GM19240 (cell line): ENCODE data around the gene SP3.
"Not testable (repeated sequence)": the region's sequence is repeated elsewhere in the genome, so short reads cannot be mapped to it uniquely, and the experiment has no call there.

Experiments
- DNase-seq: peaks from one replicate; pipeline ENCODE4 v3.0.0; 2011; ENCODE audit warnings: low spot score; ENCODE audit not compliant: insufficient read length

Gene SP3

DNA sequence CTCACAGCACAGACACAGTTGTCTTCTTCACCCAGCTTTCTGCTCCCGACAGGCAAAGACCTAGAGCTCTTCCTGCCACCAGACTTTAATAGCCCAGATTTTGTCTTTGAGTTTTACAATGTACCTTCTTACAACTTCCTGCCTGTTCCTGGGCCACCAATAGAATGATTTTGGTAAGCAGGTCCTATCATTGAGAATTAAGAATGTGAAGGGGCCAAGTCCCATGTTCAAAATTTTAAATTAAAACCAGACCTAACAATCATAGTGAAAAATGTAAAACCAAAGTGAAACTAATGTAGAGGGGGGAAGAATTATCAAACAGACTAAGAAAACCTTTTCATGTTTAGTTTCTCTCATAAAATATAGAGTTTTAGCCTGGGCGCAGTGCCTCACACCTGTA, 72.8 kb downstream of the SP3 start:
- no peak for DNase-seq

DNA sequence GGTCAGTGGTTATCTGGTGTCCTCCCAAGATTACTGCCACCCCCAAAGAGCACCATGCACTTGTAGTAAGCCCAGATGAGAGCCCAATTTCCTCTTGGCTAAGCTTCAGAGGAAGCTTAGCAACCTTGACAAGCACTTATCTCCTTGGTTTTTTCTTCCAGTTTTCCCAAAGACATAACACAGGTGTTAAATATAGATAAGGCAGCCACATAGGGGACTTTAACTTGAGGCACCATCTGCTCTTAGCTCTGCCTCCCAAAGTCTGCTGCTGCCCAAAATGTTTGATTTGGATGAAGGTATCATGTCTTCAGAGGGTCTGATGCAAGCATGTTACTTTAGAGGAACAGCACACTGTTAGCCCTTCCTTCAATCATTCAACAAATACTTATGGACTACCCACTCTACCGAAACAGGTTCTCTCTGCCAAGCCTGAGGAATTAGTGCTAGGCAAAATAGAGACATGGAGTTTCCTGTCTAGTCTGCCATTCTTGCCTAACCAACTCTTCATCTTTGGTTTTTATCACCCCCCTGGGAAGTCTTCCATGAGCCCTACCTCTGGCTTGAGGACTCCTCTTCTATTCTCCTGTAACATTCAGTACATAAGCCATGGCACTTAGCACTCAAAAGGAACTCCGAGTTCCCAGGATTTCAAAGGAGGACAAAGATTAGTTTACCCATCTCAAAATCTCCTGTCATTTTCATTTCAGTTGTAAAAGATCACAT, 73.7 kb downstream of the SP3 start:
- no peak for DNase-seq

GRCh38 chr2:173889464-173889863, 75.7 kb downstream of the SP3 start:
- DNase-seq: not testable (repeated sequence)

DNA sequence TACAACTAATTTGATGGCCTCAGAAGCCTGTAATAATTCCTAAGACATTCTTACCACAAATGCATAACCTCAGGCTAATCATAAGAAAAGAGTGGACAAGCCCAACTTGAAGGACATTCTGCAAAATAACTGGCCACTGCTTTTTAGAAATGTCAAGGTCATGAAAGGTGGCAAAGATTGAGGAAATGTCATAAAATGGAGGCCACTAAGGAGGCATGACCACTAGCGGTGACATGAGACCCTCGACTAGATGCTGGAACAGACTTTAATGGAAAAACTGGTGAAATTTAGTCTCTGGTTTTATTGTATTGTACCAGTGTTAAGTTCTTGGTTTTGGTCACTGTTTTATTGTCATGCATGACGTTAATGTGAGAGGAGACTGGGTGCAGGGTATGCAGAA, 78.6 kb downstream of the SP3 start:
- DNase-seq: no peak

DNA sequence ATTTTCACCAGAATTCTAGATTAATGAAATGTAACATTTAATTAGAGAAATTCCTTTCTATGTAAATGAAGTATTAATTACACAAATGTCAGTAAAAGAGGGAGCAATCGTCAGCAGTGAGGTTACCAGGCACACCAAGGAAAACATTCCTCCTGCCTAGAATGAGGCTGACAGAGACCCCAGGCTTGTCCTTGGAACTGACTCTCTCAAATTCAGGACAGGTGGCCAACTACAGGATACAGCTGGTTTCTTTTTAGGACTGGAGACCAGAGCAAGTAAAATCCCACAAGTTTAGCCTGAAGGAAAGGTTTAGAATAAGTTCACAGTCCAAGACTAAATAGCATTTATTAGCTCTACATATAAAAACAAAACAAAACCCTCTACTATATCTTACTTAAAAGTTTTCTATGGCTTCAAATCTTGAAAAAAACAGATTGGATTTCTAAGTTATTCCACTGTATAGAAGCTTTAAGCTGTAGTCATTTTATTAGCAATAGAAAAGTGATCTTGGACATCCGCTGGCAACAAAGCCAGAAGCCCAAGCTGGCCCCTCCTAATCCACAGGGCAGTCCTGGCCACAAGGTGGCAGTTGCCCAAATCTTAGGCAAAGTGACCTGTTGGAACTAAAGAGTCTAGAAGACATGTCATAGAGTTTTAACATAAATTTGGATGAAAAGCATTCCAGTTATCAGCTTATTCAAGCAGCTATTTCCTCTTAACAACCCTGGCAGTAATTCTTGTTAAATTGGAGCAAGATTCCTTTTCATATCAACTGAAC, 81.0 kb downstream of the SP3 start:
- DNase-seq: no peak

- no peak for DNase-seq
Observed at GRCh38 chr2:173881886-173882285, 83.3 kb downstream of the SP3 start.

DNA sequence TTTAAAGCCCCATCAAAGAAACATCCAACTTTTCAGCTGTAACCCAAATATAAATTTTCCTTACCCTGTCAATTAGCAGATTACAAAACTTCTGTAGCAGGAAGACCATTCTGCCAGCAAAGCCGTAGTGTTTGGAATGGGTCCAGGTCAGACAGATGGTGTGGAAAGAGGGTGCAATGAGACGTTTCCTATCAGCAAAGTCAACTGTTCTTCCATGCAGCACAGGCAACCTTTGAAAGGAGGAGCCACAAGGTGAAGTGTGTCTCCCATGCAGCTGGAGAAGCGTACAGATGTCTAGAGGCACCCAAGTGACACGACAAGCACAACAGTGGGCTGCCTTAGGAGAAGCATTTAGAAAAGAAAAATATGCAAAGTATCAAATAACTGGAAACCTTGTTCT, 83.7 kb downstream of the SP3 start:
- no peak for DNase-seq

- no peak for DNase-seq
Observed at GRCh38 chr2:173880561-173880960, 84.6 kb downstream of the SP3 start.

- DNase-seq: no peak
Observed at GRCh38 chr2:173876833-173877413, 88.2 kb downstream of the SP3 start.

- DNase-seq: no peak
Observed at GRCh38 chr2:173874894-173875237, 90.3 kb downstream of the SP3 start.

DNA sequence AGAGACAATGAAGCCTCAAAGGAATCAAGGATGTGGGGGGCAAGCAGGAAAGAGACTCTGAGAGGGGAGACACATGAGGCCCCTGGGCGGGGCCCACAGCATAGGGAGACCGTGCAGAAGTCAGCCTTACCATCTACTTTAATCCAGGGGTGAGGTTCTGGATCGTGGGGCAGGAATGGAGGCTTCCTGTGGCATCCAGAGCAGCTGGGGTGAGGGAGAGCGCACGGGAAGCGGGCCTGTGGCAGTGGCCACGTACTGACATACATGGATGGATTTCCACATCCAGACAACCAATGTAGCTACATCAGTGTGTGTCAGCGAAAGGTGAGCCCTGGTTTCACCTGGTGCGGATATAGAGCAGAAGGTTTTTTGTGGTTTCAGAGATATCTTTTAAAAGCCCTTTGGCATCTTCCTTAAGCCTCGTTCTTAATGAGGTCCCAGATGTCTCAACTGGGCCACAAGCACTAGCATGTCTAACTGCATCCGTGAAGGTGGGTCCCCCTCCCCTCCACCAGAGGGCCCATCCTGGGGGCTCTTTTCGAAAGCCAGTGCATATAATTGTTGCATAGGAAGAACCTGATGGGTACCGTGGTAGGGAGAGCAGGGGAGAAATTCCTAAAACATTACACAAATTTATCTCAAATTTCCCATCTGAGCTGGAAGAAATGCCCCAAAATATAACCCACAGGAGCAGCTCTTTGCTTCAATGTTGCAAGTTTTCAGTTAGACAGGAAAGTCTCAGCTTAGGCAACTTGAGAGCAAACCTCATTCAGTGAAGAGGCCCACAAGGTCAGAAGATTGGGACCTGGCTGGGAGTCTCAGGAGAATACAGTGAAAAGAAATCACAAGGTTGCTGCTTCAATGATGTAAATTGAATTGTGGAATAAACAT, 90.9 kb downstream of the SP3 start:
- DNase-seq: no peak

GRCh38 chr2:173872714-173873113, 92.5 kb downstream of the SP3 start:
- DNase-seq: no peak

DNA sequence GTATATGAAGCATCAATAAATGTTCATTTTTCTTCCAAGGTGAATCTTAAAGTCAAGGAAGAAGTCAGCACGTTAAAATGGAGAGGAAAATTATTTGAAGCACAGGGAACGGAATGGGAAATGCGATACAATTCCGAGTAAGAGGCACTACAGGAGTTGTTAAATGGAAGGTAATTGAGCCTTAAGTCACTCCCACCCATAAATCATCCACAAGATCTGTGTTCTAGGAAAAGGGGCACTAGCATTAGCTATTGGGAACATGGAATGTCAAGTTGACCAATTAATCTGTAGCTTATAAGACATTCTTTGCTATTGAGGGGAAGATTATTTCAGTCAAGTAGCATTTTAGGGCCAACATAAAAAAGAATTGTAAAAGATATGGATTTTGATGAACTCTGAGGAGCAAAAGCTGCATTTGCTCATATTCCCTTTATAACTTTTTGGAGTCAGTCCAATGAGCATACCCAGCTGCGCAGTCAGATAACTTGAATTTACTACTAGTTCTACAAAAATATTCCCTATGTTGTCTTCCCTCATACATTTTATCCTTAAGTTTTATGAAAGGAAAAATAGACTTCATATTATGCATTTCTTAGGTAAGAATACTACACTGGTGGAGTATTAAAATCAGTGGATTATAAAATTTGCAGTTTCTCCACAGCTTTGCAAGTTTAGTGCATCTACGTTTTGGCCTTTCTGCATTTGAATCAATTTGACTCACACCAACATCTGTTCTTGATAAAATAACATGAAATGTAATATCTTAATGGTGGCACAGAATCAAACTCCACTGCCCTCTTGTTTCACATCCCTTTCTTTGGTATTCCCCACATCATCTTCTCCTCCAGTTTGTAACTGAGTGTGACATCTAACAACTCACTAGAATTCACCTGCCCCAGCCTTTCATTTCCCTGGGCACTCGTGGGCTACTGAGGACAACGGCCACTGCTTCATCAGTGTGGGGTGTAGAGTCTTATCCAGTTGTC, 95.6 kb downstream of the SP3 start:
- no peak for DNase-seq

GRCh38 chr2:173868406-173868805, 96.8 kb downstream of the SP3 start:
- DNase-seq: no peak

GRCh38 chr2:173866874-173867618, 98.1 kb downstream of the SP3 start:
- DNase-seq: no peak

DNA sequence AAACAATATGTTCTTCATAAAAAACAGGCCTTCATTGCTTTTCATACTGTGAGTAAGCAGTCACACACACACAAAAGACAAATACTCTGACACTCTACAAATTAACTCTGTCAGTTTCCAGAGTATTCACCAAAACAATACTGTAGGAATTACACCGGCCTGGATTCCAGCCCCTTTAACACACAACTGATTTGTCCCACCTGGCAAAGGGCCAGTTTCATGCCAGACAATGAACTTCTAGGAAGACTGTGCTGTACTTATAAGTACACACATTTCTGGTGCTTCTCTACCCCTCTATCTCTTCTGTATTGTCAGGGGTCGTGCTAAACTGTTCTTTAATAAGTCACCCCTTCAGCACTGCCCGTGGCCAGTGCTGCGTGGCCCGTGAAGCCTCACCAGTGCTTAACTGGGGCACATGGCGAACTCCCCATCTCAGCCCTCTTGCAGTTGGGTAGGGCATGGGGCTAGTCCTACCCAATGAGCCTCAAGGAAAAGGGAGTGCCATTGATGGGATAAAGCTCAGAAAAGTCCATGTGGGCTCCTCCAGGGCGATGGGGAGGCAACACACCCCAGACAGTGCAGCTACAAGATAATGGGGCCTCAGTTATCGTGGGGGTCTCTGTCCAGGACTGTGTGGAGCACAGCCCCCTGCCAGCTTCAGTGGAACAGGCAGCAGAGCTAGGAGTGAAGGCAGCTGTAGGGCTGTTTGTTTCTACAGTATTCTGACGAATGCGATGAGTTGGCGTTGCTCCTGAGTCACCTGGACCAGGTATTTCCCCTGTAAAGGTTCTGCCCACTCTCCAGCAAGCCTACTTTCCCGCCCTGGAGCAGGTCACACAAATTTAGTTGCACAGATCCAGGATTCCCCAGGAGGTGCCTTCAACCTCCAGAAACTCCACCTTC, 99.0 kb downstream of the SP3 start:
- DNase-seq: no peak

DNA sequence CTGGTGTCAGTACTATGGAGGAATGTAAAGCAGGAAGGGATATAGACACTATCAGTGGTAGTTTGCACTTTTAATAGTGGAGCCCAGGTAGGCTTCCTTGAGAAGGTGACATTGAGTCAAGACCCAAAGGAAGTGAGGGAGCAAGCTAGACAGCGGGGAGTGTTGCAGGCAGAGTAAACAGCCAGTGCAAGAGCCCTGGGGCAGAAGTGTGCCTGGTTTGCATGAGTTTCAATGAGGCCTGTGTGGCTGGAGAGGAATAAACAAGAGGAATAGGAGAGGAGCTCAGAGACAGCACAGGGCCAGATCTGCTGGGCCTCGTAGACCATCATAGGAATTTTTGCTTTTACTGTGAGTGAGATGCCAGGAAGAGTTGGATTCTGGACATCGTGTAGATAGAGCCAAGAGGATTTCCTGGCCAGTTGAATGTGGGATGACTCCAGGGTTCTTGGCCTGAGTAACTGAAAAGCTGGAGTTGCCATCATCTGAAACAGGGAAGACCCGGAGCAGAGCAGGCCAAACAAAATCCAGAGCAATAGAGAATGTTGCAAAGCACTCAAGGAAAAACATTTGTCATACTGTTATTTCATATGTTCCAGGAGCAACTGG, 102.5 kb downstream of the SP3 start:
- DNase-seq: no peak

DNA sequence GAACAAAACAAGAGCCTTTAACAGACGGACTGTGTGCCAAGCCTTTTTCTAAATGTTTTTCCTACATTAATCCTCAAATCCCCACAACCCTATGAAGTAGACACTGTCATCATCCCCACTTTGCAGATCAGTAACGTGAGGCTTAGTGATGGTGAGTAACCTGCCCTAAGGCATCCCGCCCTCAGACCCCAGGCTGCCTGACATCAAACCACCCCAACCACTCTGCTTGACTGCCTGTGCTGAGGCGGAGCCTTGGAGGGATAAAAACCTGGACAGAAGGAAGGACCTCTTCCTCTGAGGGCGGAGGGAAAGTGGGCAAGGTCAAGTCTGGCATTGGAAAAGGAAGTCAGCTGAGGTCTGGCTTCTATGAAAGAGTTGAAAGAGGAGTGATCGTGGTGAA, 104.6 kb downstream of the SP3 start:
- DNase-seq: no peak
